GM10266 (cell line): Measurements from ENCODE around the gene C1orf216.

Experiments used
- DNase-seq: peaks from one replicate; pipeline ENCODE4 v3.0.0; 2012; ENCODE audit errors: extremely low spot score
- TF ChIP-seq, protein P1 (sequence below): IDR thresholded peaks from 2 replicates; pipeline ENCODE4 v1.5.1; 2012; ENCODE audit warnings: mild to moderate bottlenecking, low read depth; ENCODE audit not compliant: control insufficient read depth, insufficient read depth; ENCODE audit errors: missing control alignments

Gene C1orf216

DNA sequence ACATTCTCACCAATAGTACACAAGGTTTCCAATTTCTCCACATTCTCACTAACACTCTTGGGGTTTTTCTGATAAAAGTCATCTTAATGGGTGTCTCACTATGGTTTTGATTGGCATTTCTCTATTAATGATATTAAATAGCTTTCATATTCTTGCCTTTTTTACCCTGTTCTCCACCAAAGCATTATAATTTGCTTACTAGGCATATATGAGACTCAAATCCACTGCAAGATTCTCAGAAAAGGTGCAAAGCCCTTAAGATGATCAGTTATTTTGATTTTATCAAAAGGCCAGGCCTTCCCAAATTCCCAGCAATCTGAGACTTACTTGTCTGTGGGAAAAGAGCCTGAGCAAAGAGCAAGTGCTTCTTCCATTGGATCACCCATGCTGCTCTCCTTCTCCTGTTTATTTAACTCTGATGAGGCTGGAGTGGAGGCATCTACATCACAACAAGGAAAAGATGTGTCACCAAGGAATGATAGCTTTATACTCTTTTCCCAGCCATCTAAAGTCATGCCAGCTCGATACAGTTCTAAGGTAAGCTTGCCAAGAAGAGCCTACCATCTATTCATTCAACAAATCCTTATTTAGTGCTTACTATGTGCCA lies 26.5 kb upstream of the C1orf216 start:
- TF ChIP-seq, protein P1, sequence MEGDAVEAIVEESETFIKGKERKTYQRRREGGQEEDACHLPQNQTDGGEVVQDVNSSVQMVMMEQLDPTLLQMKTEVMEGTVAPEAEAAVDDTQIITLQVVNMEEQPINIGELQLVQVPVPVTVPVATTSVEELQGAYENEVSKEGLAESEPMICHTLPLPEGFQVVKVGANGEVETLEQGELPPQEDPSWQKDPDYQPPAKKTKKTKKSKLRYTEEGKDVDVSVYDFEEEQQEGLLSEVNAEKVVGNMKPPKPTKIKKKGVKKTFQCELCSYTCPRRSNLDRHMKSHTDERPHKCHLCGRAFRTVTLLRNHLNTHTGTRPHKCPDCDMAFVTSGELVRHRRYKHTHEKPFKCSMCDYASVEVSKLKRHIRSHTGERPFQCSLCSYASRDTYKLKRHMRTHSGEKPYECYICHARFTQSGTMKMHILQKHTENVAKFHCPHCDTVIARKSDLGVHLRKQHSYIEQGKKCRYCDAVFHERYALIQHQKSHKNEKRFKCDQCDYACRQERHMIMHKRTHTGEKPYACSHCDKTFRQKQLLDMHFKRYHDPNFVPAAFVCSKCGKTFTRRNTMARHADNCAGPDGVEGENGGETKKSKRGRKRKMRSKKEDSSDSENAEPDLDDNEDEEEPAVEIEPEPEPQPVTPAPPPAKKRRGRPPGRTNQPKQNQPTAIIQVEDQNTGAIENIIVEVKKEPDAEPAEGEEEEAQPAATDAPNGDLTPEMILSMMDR: no peak
- DNase-seq: no peak

DNA sequence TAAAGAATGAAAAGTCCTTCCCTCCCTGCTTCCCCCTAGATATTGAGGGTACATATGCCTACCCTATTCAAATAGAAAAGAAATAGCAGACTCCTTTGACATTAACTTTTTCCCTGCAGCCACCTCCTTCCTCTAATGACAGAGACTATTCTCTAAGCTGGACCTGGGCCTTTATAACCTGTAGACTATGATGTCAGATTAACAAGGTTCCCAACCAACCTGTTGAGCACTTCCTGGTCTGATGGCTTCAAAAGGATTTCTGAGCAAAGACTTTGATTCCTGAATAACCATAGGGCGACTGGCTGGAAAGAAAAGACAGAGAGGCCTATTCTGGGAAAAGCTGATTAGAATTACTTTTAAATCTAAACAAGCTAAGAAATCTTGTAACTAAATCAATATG lies 18.4 kb upstream of the C1orf216 start:
- no peak for DNase-seq
- TF ChIP-seq, protein P1: no peak

DNA sequence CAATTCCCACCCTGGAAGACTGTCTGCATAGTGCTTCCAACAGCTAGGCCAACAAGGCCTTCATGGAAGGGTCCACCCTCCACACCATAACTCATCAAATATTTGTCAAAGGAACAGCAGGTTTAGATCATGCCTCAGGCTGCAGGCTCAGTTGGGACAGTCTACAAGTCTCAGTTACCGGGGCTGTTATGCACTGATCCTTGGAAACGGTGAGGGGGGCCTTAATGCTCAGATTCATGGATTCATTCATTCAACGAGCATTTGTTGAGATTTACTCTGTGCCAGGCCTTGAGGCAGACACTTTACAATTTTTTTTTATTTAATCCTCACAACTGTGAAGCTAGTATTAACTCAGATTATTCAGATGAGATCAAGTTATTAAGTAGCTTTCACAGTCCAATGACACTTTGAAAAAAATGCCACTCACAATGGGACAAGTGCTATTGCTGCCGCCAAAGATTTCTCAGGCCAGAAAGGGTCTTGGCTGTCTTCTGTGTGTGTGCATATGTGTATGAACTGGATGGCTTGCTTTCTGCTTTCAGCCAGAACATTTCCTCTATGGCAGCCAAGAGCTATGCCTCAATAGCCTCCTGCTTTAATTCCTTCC lies 8.9 kb upstream of the C1orf216 start:
- TF ChIP-seq, protein P1: no peak
- DNase-seq: no peak

- TF ChIP-seq, protein P1: peak; percentile 89
- peak; percentile 52 for DNase-seq
These were observed 8.1 kb upstream of the C1orf216 start for GRCh38 chr1:35726450-35727433.

DNA sequence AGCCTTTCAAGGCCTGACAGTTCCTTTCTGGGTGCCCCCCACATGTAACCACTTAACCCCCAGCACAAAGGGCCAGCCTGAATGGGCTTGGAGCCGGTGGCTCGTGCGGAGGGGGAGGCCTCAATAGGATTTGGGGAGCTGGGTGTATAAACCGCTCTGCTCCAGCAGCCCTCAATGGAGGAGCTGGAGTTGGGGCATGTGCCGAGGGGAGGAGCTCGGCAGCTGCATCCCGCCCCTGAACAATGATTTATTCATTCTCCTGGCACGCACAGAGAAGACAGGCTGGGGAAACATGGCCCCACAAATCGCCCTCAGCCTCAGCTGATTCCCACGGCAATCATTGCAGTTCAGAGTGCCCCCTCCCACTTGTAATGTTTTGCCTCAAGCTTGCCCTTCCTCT lies 6.9 kb upstream of the C1orf216 start:
- DNase-seq: no peak
- TF ChIP-seq, protein P1: no peak

- no peak for DNase-seq
- TF ChIP-seq, protein P1: no peak
These were observed 690 bp downstream of the C1orf216 start for GRCh38 chr1:35717911-35718476.
